GM23248 (cell line): Measurements from ENCODE around the gene HOXB4. TPM values are rescaled to one million over a fixed set of nuclear protein-coding genes. Genes with fewer than 3 reads are reported as not detected.

Source experiments
- DNase-seq: peaks from one replicate; pipeline ENCODE4 v3.0.0-alpha.2; 2015
- H2AFZ ChIP-seq: fragments of 200-600 bp; sonication (generic); 2 replicates; pipeline ENCODE4 v1.6.1; 2016; ENCODE audit warnings: antibody characterized with exemption
- H3F3A ChIP-seq: fragments of 200-600 bp; sonication (generic); 2 replicates; pipeline ENCODE4 v1.6.1; 2016; ENCODE audit warnings: mild to moderate bottlenecking, antibody characterized with exemption, mixed run types; ENCODE audit not compliant: insufficient read depth
- H3K27ac ChIP-seq: fragments of 200-600 bp; sonication (generic); 2 replicates; pipeline ENCODE4 v1.5.1; 2016; ENCODE audit warnings: mild to moderate bottlenecking
- H3K27me3 ChIP-seq: fragments of 200-600 bp; sonication (generic); replicated peaks from 2 replicates; pipeline ENCODE4 v1.6.1; 2016; ENCODE audit warnings: mild to moderate bottlenecking; ENCODE audit not compliant: insufficient read depth
- H3K36me3 ChIP-seq: fragments of 200-600 bp; sonication (generic); 2 replicates; pipeline ENCODE4 v1.6.1; 2016; ENCODE audit warnings: low read depth, mild to moderate bottlenecking
- H3K4me1 ChIP-seq: fragments of 200-600 bp; sonication (generic); 2 replicates; pipeline ENCODE4 v1.6.1; 2016; ENCODE audit warnings: mild to moderate bottlenecking; ENCODE audit not compliant: insufficient read depth
- H3K4me2 ChIP-seq: fragments of 200-600 bp; sonication (generic); one replicate; pipeline ENCODE4 v1.6.1; 2016; ENCODE audit warnings: mild to moderate bottlenecking; ENCODE audit not compliant: unreplicated experiment
- H3K4me3 ChIP-seq: fragments of 200-600 bp; sonication (generic); 2 replicates; pipeline ENCODE4 v1.5.1; 2016; ENCODE audit warnings: mild to moderate bottlenecking
- H3K79me2 ChIP-seq: fragments of 200-600 bp; sonication (generic); 2 replicates; pipeline ENCODE4 v1.6.1; 2016; ENCODE audit warnings: mild to moderate bottlenecking; ENCODE audit not compliant: insufficient read depth
- H3K9ac ChIP-seq: fragments of 200-600 bp; sonication (generic); 2 replicates; pipeline ENCODE4 v1.6.1; 2016; ENCODE audit warnings: mild to moderate bottlenecking
- H3K9me2 ChIP-seq: fragments of 200-600 bp; sonication (generic); 2 replicates; pipeline ENCODE4 v1.6.1; 2016; ENCODE audit warnings: mixed run types, mild to moderate bottlenecking, moderate library complexity; ENCODE audit not compliant: insufficient read depth
- H3K9me3 ChIP-seq: fragments of 200-600 bp; sonication (generic); one replicate; pipeline ENCODE4 v1.6.1; 2017; ENCODE audit warnings: low read depth
- H4K20me1 ChIP-seq: fragments of 200-600 bp; sonication (generic); 2 replicates; pipeline ENCODE4 v1.6.0; 2016; ENCODE audit not compliant: insufficient read depth
- EZH2 ChIP-seq: fragments of 200-600 bp; sonication (generic); IDR thresholded peaks from 2 replicates; pipeline ENCODE4 v1.6.1; 2018; ENCODE audit warnings: antibody characterized with exemption, mild to moderate bottlenecking; ENCODE audit not compliant: insufficient read depth, poor library complexity, severe bottlenecking
- EZH2phosphoT487 ChIP-seq: fragments of 200-600 bp; sonication (generic); IDR thresholded peaks from 2 replicates; pipeline ENCODE4 v1.6.1; 2018; ENCODE audit warnings: antibody characterized with exemption, moderate library complexity, mild to moderate bottlenecking, low read depth; ENCODE audit not compliant: insufficient read depth
- WGBS, 2 experiments: methylation state at CpG; one replicate each; pipeline ENCODE4 v1.1.6; 2015 to 2017; ENCODE audit warnings: low lambda C conversion rate in 2 of 2, low coverage in 1 of 2; ENCODE audit errors: missing lambda C conversion rate in 2 of 2; 5-methylcytosine and 5-hydroxymethylcytosine counted together
- in situ Hi-C: fragments of 300-500 bp; cut with MboI; formaldehyde crosslinking; loops from 2 replicates; pipeline ENCODE4 v1.15.0; 2020
- polyA plus RNA-seq: library from polyadenylated mRNA; unstranded; fragments of >200 nt; fragmentation: Nextera tagmentation; extraction: Ambion mirVana; gene quantifications from 2 replicates; pipeline ENCODE4 v1.2.1, GENCODE V29; 2016
- total RNA-seq: library from RNA; depleted of rRNA; stranded (reverse); fragments of >200 nt; shearing (Covaris generic); gene quantifications from 2 replicates; pipeline ENCODE4 v1.2.3, GENCODE V29; 2014

HOXB4 gene
- total and polyA plus RNA-seq, 2 experiments from 2014 or later: 1.2 to 2.2 TPM

DNA sequence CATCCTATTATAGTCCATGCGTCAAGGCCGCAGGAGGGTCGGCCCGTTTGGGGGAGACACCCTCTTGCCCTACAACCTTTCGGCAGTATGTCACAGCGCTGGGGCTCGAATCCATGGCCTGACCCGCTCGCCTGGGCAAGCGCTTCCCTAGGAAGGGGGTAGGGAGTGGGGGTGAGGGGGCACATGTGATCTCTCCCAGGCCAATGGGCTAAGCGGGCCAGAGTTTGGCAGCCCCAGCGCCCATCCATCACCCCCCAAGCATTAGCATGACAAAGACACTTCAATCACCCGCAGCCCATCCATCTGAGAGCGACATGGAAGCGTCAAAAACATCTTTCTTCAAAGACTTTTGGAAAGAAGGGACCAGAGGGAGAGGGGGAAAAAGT, 47.3 kb downstream of the HOXB4 start, which contains the start of gene HOXB1:
Gene HOXB1, minus strand, starts transcription at position 125 of the 386 bp plus-strand sequence. Its CDS starts 107 bp downstream, at position 18.
- no peaks in the 10 kb centered on the region for H3F3A ChIP-seq
- no peaks in the 10 kb centered on the region for H3K4me1 ChIP-seq
- no peaks in the 10 kb centered on the region for H4K20me1 ChIP-seq
- WGBS, 2 experiments: 88 to 89% methylated on average over 14 to 15 of the region's 15 CpGs
- H3K27me3 ChIP-seq: peaks cover 5% of the 10 kb centered on the region; the same call in 1 of the 2 replicates
- H3K4me3 ChIP-seq: no peak within 1 kb of the TSS
- no peaks in the 10 kb centered on the region for H3K36me3 ChIP-seq
- H3K79me2 ChIP-seq: no peaks in the 10 kb centered on the region
- no peak for TF ChIP-seq EZH2
- TF ChIP-seq EZH2phosphoT487: no peak
- H3K9ac ChIP-seq: no peak within 1 kb of the TSS
- H2AFZ ChIP-seq: no peak within 1 kb of the TSS
- no peak for DNase-seq
- no peak within 1 kb of the TSS for H3K27ac ChIP-seq
- no peaks in the 10 kb centered on the region for H3K9me2 ChIP-seq
- H3K4me2 ChIP-seq: no peak within 1 kb of the TSS
- in situ Hi-C loops: no loop called here
- H3K9me3 ChIP-seq: no peaks in the 10 kb centered on the region

DNA sequence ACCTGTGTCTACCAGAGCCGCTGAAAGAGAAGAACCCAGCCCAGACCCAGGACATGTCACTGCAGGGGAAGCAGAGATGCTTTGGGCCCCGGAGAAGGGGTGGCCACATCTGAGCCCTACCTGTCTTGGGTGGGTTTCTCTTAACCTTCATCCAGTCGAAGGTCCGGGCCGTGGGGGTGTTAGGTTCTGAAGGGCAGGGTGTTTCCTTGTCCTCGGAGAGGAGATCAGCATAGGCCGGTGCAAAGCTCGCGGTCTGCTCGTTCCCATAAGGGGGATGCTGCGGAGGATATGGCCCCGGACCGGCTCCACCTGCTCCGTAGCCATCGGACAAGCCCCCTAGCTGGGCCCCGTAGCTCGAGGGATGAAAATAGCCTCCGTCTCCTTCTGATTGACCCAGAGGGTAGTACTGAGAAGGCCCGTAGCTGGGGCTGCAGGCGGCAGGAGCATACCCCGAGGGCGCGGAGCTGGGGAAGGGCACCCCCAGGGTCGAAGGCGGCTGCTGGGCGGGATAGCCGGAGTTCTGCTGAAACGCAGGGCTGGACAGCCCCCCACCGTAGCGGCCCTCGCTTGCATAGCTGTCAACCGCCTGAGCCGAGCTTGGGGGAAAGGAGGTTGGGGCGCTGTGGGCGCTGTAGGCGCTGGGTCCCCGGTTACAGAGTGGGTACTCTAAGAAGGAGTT, 47.8 kb downstream of the HOXB4 start:
- Histone ChIP-seq H3K4me3 (no peak overlapping the region), H3K27ac (no peak overlapping the region), H3K9ac (no peak overlapping the region), H3K9me2 (no peaks in the 10 kb centered on the region), H3K9me3 (no peaks in the 10 kb centered on the region), H3K36me3 (no peaks in the 10 kb centered on the region), H4K20me1 (no peaks in the 10 kb centered on the region), H3K79me2 (no peaks in the 10 kb centered on the region), H3K27me3 (peaks cover 5% of the 10 kb centered on the region; the same call in 1 of the 2 replicates), H3K4me1 (no peaks in the 10 kb centered on the region), H3F3A (no peaks in the 10 kb centered on the region), H3K4me2 (no peak overlapping the region), H2AFZ (no peak overlapping the region)
- TF ChIP-seq EZH2phosphoT487 (no peak), EZH2 (no peak)
- WGBS, 2 experiments: 83 to 87% methylated on average over 30 to 37 of the region's 37 CpGs
- DNase-seq: no peak
- in situ Hi-C loops: no loop called here

DNA sequence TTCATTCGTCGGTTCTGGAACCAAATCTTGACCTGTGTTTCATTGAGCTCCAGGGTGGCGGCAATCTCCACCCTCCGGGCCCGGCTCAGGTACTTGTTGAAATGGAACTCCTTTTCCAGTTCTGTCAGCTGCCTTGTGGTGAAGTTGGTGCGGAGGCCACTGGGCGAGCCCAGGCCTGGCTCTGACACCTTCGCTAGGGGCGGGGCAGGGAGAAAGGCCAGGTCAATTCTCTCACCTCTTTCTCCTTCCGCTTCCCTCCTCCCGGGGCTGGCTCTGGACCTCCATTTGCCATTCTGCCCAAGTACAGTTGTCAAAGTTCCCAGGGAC, 48.5 kb downstream of the HOXB4 start:
- in situ Hi-C loops: no loop called here
- H4K20me1 ChIP-seq: no peaks in the 10 kb centered on the region
- no peaks in the 10 kb centered on the region for H3K4me1 ChIP-seq
- peaks cover 5% of the 10 kb centered on the region; the same call in 1 of the 2 replicates for H3K27me3 ChIP-seq
- no peak for DNase-seq
- no peak for TF ChIP-seq EZH2
- no peak for TF ChIP-seq EZH2phosphoT487
- H3K4me2 ChIP-seq: no peak overlapping the region
- no peak overlapping the region for H3K27ac ChIP-seq
- no peaks in the 10 kb centered on the region for H3K9me2 ChIP-seq
- no peaks in the 10 kb centered on the region for H3K9me3 ChIP-seq
- no peak overlapping the region for H2AFZ ChIP-seq
- no peak overlapping the region for H3K9ac ChIP-seq
- H3K79me2 ChIP-seq: no peaks in the 10 kb centered on the region
- no peaks in the 10 kb centered on the region for H3F3A ChIP-seq
- no peaks in the 10 kb centered on the region for H3K36me3 ChIP-seq
- no peak overlapping the region for H3K4me3 ChIP-seq
- WGBS, 2 experiments: 90 to 91% methylated on average over 11 of the region's 11 CpGs

DNA sequence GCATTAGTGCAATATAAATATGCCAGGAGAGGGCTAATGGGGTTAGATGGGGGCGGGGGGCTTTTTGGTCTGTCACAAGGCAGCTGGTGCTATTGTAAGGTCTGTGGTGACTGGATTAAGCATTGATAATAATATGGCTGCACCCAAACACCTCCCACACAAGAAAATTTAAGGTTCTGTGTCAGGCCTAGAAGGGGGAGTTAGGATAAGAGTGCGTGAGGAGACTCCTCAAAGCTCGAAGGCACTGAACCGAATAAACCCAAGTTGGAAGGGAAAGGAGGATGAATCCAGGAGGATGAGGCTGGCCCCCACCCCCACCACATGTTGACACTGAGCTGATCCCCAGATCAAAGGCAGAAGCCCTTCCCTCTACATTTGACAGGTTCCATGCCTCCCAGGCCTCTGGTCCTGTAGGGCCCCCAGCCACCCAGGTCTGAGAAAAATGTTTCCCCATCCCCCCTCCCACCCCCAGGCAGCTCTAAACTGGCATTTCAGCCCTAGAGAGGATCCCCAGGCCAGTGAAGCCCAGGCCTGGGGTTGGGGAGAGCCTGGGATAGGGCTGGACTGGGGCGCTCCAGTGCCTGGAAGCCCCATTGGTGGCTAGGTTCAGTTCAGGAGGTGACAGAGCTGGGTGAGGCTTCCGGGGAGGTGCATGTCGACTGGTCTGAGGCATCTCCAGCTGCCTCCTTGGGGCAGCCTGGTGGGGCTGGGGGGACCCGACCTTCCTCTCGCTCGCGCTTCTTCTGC, 49.0 kb downstream of the HOXB4 start:
- no peak overlapping the region for H3K27ac ChIP-seq
- 88 to 89% methylated on average over 11 of the region's 11 CpGs for WGBS, 2 experiments
- no peaks in the 10 kb centered on the region for H3K9me3 ChIP-seq
- no peaks in the 10 kb centered on the region for H3K79me2 ChIP-seq
- no peak overlapping the region for H3K4me2 ChIP-seq
- H2AFZ ChIP-seq: no peak overlapping the region
- no peak for DNase-seq
- H3F3A ChIP-seq: no peaks in the 10 kb centered on the region
- no peaks in the 10 kb centered on the region for H3K4me1 ChIP-seq
- peaks cover 5% of the 10 kb centered on the region; the same call in 1 of the 2 replicates for H3K27me3 ChIP-seq
- no peaks in the 10 kb centered on the region for H3K36me3 ChIP-seq
- H4K20me1 ChIP-seq: no peaks in the 10 kb centered on the region
- no peaks in the 10 kb centered on the region for H3K9me2 ChIP-seq
- TF ChIP-seq EZH2phosphoT487 (no peak), EZH2 (no peak)
- in situ Hi-C loops: no loop called here
- H3K9ac ChIP-seq: no peak overlapping the region
- no peak overlapping the region for H3K4me3 ChIP-seq
